H1 (cell line): ENCODE measurements around the gene KLK7. TPM values are rescaled to one million over a fixed set of nuclear protein-coding genes. Genes with fewer than 3 reads are reported as not detected.

Experiments used
- CEBPB ChIP-seq: IDR thresholded peaks from 2 replicates; pipeline ENCODE4 v1.6.1; 2012; ENCODE audit warnings: low read depth, low read length
- GABPA ChIP-seq: IDR thresholded peaks from 2 replicates; pipeline ENCODE4 v1.6.1; 2011; ENCODE audit warnings: mild to moderate bottlenecking, low read length, moderate library complexity, borderline replicate concordance; ENCODE audit not compliant: insufficient read depth
- TAF1 ChIP-seq: IDR thresholded peaks from 2 replicates; pipeline ENCODE4 v1.6.1; 2011; ENCODE audit warnings: mild to moderate bottlenecking, low read depth, low read length
- polyA plus RNA-seq, 7 experiments: library from polyadenylated mRNA; depleted of rRNA in 3 of 7; stranded (reverse) in 5 of 7; unstranded in 2 of 7; fragments of >200 nt in 5 of 7; fragments of 200-250 nt in 2 of 7; gene quantifications; 1 replicate in 5 of 7; 2 replicates in 1 of 7; 4 replicates in 1 of 7; pipeline versions ENCODE4 v1.2.1 to v1.2.3, GENCODE V29; 2011 to 2013; ENCODE audit warnings: missing spikeins in 2 of 7, mixed read lengths in 2 of 7
- total RNA-seq: library from RNA; stranded (reverse); fragmentation: NEBNext Ultra II Directional; extraction: Animal tissue kit (Norgen Biotek cat#: 25700); gene quantifications from 2 replicates; pipeline ENCODE4 v1.2.1, GENCODE V29; 2021
- TF ChIP-seq, protein P1 (sequence below): IDR thresholded peaks from 2 replicates; pipeline ENCODE4 v1.6.1; 2012; ENCODE audit warnings: low read length, inconsistent platforms

Gene KLK7
- total and polyA plus RNA-seq, 2 of the 8 experiments (the other 6 are each of a cell fraction or from before 2014, with no cell fraction given), result 0.73 to 1.4 TPM

- TF ChIP-seq GABPA (no peak), CEBPB (no peak), TAF1 (no peak)
- TF ChIP-seq, protein P1, sequence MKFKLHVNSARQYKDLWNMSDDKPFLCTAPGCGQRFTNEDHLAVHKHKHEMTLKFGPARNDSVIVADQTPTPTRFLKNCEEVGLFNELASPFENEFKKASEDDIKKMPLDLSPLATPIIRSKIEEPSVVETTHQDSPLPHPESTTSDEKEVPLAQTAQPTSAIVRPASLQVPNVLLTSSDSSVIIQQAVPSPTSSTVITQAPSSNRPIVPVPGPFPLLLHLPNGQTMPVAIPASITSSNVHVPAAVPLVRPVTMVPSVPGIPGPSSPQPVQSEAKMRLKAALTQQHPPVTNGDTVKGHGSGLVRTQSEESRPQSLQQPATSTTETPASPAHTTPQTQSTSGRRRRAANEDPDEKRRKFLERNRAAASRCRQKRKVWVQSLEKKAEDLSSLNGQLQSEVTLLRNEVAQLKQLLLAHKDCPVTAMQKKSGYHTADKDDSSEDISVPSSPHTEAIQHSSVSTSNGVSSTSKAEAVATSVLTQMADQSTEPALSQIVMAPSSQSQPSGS, result no peak
- TF ChIP-seq, all 59 proteins: peak for 0
Observed at GRCh38 chr19:50932018-50932689, 51.6 kb downstream of the KLK7 start (continued).
